GM21737 (cell line): ENCODE results near the gene CES4A.

Experiments
- ATAC-seq: cut with Tn5 transposase; IDR thresholded peaks from one replicate; pipeline ENCODE4 v1.9.1; 2021; ENCODE audit warnings: mild to moderate bottlenecking, moderate library complexity; ENCODE audit not compliant: unreplicated experiment

CES4A gene

GRCh38 chr16:67017810-67018488 lies 29.6 kb downstream of the CES4A start:
- ATAC-seq = peak; percentile 71

- ATAC-seq = no peak
Observed at GRCh38 chr16:67019171-67019570, 30.8 kb downstream of the CES4A start.

- ATAC-seq = no peak
Observed at GRCh38 chr16:67021321-67021720, 32.9 kb downstream of the CES4A start.

- no peak for ATAC-seq
Observed at GRCh38 chr16:67022531-67023214, 34.3 kb downstream of the CES4A start.

- no peak for ATAC-seq
Observed at GRCh38 chr16:67023689-67024088, 35.3 kb downstream of the CES4A start.

GRCh38 chr16:67024384-67025209 lies 36.2 kb downstream of the CES4A start:
- no peak for ATAC-seq

- ATAC-seq = no peak
Observed at GRCh38 chr16:67025210-67025550, 36.8 kb downstream of the CES4A start.

- no peak for ATAC-seq
Observed at GRCh38 chr16:67026570-67026969, 38.2 kb downstream of the CES4A start.

- ATAC-seq = no peak
Observed at GRCh38 chr16:67027046-67027445, 38.7 kb downstream of the CES4A start.

GRCh38 chr16:67028167-67028695 lies 39.8 kb downstream of the CES4A start:
- no peak for ATAC-seq

GRCh38 chr16:67028696-67029253 lies 40.4 kb downstream of the CES4A start, which contains the start of gene CBFB:
Gene CBFB (plus strand): TSS chr16:67029149. CDS start chr16:67029408, 259 bp downstream.
- ATAC-seq = peak; percentile 73

GRCh38 chr16:67029254-67030096 lies 41.1 kb downstream of the CES4A start:
- ATAC-seq = peak; percentile 36

- no peak for ATAC-seq
Observed at GRCh38 chr16:67030221-67030962, 42.0 kb downstream of the CES4A start.

GRCh38 chr16:67034487-67034886 lies 46.1 kb downstream of the CES4A start:
- ATAC-seq = no peak

GRCh38 chr16:67035364-67035763 lies 47.0 kb downstream of the CES4A start:
- ATAC-seq = no peak

GRCh38 chr16:67036323-67036741 lies 47.9 kb downstream of the CES4A start:
- ATAC-seq = no peak

- ATAC-seq = no peak
Observed at GRCh38 chr16:67039260-67040020, 51.1 kb downstream of the CES4A start.

- no peak for ATAC-seq
Observed at GRCh38 chr16:67040166-67040565, 51.8 kb downstream of the CES4A start.

- ATAC-seq = no peak
Observed at GRCh38 chr16:67040906-67041305, 52.5 kb downstream of the CES4A start.
